ENCODE measurements around the gene HSPH1. TPM values are rescaled to one million over a fixed set of nuclear protein-coding genes. Genes with fewer than 3 reads are reported as not detected.

HSPH1 gene
- total RNA-seq, 1 experiment from 2014 or later = 315 TPM

DNA sequence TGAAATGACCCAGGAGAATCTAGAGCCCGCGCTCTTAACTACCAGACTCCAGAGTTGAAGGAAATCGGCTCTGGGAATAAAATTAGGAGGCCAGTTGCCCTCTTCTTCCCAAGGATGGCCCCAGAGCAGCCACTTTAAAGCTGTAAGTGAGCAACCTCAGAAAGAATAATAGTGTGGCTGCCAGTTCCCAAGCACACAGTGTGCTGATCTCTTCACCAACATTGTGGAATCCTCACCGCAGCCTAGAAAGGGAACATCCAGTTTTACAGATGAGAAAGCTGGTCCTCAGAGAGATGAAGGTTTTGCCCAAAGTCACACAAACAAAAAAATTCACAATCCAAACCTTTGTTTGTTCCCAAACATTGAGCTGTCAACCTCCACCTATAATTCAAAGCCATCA is 39.6 kb downstream of the HSPH1 start:
- Histone ChIP-seq H3K27ac (ENCODE audit: low read depth, low read length, poor library complexity, severe bottlenecking) (no peak overlapping the region), H3K4me3 (ENCODE audit: low read depth, low read length, poor library complexity, severe bottlenecking) (no peak overlapping the region), H3K36me3 (ENCODE audit: insufficient read depth, low read length, poor library complexity, severe bottlenecking) (no peaks in the 10 kb centered on the region), H3K27me3 (replicated peaks; ENCODE audit: insufficient read depth, low read depth, low read length, poor library complexity) (no peaks in the 10 kb centered on the region), H3K9me3 (ENCODE audit: low read depth, low read length, poor library complexity, severe bottlenecking) (no peaks in the 10 kb centered on the region), H3K4me1 (ENCODE audit: insufficient read depth, low read length, poor library complexity, severe bottlenecking) (no peaks in the 10 kb centered on the region)
- intact Hi-C loops (cut with micrococcal nuclease; ENCODE audit: unreplicated experiment) = no loop called here
- TF ChIP-seq EZH2 (IDR thresholded peaks at IDR 0.05; ENCODE audit: borderline replicate concordance, low read depth, low read length, poor library complexity, severe bottlenecking) = no peak
- ChIA-PET CTCF (no interaction called here), POLR2A (ENCODE audit: low non-redundant PET) (no interaction called here)
- no peak for DNase-seq (ENCODE audit: low spot score)
- BruUV-seq (replicated peaks) = no TSS peak

DNA sequence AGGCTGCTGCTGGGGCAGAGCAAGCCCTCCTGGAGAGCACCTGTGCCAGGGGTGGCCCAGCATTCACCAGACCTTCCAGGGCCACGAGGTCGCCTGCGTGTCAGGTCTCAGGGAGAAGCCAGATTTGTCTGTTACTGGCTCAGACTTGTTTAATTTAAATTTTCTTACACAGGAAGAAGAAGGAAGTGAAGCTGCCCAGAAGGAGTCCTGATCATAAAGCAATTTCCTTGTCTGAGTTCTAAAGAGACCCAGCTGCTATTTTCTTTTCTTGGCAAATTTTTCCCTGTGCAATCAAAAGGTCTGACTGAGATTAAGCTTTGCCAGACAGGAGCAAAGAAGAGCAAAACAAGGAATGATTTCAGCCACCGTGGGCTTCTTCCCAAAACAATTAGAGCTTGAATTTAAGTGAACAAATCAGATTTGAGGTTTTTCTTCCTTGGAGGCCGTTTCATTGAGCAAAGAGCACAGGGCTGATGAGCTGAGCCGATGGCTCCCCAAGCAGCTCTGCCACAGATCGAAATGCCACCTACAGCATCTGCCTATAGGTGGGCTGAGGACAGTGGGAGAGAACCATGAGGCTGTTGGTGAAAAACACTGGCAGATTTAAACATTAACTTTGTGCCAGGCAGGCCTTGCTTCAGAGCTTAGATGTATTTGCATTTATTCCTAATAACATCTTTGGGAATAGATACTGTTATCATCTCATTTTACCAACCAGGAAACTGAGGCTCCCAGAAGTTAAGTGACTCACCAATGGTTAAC is 40.1 kb downstream of the HSPH1 start:
- intact Hi-C loops (cut with micrococcal nuclease; ENCODE audit: unreplicated experiment) = no loop called here
- Histone ChIP-seq H3K27me3 (replicated peaks; ENCODE audit: insufficient read depth, low read depth, low read length, poor library complexity) (no peaks in the 10 kb centered on the region), H3K27ac (ENCODE audit: low read depth, low read length, poor library complexity, severe bottlenecking) (no peak overlapping the region), H3K9me3 (ENCODE audit: low read depth, low read length, poor library complexity, severe bottlenecking) (no peaks in the 10 kb centered on the region), H3K4me1 (ENCODE audit: insufficient read depth, low read length, poor library complexity, severe bottlenecking) (no peaks in the 10 kb centered on the region), H3K4me3 (ENCODE audit: low read depth, low read length, poor library complexity, severe bottlenecking) (no peak overlapping the region), H3K36me3 (ENCODE audit: insufficient read depth, low read length, poor library complexity, severe bottlenecking) (no peaks in the 10 kb centered on the region)
- TF ChIP-seq, protein P1, sequence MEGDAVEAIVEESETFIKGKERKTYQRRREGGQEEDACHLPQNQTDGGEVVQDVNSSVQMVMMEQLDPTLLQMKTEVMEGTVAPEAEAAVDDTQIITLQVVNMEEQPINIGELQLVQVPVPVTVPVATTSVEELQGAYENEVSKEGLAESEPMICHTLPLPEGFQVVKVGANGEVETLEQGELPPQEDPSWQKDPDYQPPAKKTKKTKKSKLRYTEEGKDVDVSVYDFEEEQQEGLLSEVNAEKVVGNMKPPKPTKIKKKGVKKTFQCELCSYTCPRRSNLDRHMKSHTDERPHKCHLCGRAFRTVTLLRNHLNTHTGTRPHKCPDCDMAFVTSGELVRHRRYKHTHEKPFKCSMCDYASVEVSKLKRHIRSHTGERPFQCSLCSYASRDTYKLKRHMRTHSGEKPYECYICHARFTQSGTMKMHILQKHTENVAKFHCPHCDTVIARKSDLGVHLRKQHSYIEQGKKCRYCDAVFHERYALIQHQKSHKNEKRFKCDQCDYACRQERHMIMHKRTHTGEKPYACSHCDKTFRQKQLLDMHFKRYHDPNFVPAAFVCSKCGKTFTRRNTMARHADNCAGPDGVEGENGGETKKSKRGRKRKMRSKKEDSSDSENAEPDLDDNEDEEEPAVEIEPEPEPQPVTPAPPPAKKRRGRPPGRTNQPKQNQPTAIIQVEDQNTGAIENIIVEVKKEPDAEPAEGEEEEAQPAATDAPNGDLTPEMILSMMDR (conservative IDR thresholded peaks at IDR 0.05; ENCODE audit: low read depth, low read length) = no peak
- TF ChIP-seq EZH2 (IDR thresholded peaks at IDR 0.05; ENCODE audit: borderline replicate concordance, low read depth, low read length, poor library complexity, severe bottlenecking) = no peak
- ChIA-PET CTCF (no interaction called here), POLR2A (ENCODE audit: low non-redundant PET) (no interaction called here)
- BruUV-seq (replicated peaks) = no TSS peak
- no peak for DNase-seq (ENCODE audit: low spot score)

DNA sequence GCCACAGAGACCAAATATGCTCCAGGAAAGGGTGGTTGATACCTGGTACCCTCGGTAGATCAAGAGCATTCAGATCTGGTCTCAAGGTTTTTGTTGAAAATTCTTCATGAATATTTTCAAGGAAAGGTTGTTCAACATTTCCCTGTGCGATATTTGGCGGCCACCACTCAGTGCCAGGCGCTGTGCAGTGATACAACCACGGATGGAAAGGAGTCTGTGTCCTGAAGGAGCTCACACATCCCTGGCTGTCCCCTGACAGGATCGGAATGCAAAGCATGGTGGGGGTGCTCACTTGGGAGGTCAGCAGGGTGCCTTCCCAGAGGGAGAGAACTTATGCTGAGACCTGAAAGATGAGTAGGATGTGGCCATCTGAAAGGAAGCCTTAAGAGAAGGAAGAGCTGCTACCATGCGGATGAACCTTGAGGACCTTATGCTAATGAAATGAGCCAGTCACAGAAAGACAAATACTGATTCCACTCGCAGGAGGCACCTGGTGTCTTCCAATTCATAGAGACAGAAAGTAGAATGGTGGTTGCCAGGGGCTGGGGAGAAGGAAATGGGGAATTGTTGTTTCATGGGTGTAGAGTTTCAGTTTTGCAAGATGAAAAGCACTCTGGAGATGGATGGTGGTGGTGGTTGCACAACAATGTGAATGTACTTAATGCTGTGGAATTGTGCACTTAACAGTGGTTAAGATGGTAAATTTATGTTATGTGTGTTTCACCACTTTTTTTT is 41.6 kb downstream of the HSPH1 start:
- Histone ChIP-seq H3K36me3 (ENCODE audit: insufficient read depth, low read length, poor library complexity, severe bottlenecking) (no peaks in the 10 kb centered on the region), H3K9me3 (ENCODE audit: low read depth, low read length, poor library complexity, severe bottlenecking) (no peaks in the 10 kb centered on the region), H3K4me3 (ENCODE audit: low read depth, low read length, poor library complexity, severe bottlenecking) (no peak overlapping the region), H3K27me3 (replicated peaks; ENCODE audit: insufficient read depth, low read depth, low read length, poor library complexity) (no peaks in the 10 kb centered on the region), H3K27ac (ENCODE audit: low read depth, low read length, poor library complexity, severe bottlenecking) (no peak overlapping the region), H3K4me1 (ENCODE audit: insufficient read depth, low read length, poor library complexity, severe bottlenecking) (no peaks in the 10 kb centered on the region)
- intact Hi-C loops (cut with micrococcal nuclease; ENCODE audit: unreplicated experiment) = no loop called here
- ChIA-PET POLR2A (ENCODE audit: low non-redundant PET) (no interaction called here), CTCF (no interaction called here)
- no peak for DNase-seq (ENCODE audit: low spot score)
- no TSS peak for BruUV-seq (replicated peaks)
- TF ChIP-seq EZH2 (IDR thresholded peaks at IDR 0.05; ENCODE audit: borderline replicate concordance, low read depth, low read length, poor library complexity, severe bottlenecking) = no peak
- TF ChIP-seq, protein P1 (conservative IDR thresholded peaks at IDR 0.05; ENCODE audit: low read depth, low read length) = no peak
